Activated naive CD8-positive, alpha-beta T cell treated with anti-CD3 and anti-CD28 coated beads for 36 hours (primary cell): ENCODE measurements around the gene IL9. TPM values are rescaled to one million over a fixed set of nuclear protein-coding genes. Genes with fewer than 3 reads are reported as not detected.

Experiments
- DNase-seq: peaks from one replicate; pipeline ENCODE4 v3.0.0; 2021
- H3K27ac Mint-ChIP-seq: one replicate; pipeline ENCODE4 v1.8.0; 2022; ENCODE audit warnings: mild to moderate bottlenecking, moderate library complexity, mixed read lengths
- H3K27me3 Mint-ChIP-seq: one replicate; pipeline ENCODE4 v1.8.0; 2022; ENCODE audit warnings: mild to moderate bottlenecking, mixed read lengths
- H3K36me3 Mint-ChIP-seq: one replicate; pipeline ENCODE4 v1.8.0; 2021; ENCODE audit warnings: mild to moderate bottlenecking, mixed read lengths
- H3K4me1 Mint-ChIP-seq: one replicate; pipeline ENCODE4 v1.8.0; 2021; ENCODE audit warnings: mixed read lengths
- H3K4me3 Mint-ChIP-seq: one replicate; pipeline ENCODE4 v1.8.0; 2022; ENCODE audit warnings: mild to moderate bottlenecking, moderate library complexity, mixed read lengths
- H3K9me3 Mint-ChIP-seq: one replicate; pipeline ENCODE4 v1.8.0; 2022; ENCODE audit warnings: mixed read lengths
- total RNA-seq, 2 experiments: library from RNA; stranded (reverse); gene quantifications; one replicate each; pipeline ENCODE4 v1.2.3, GENCODE V29; 2021

The IL9 gene
- total RNA-seq, 2 experiments from 2014 or later, result not detected

DNA sequence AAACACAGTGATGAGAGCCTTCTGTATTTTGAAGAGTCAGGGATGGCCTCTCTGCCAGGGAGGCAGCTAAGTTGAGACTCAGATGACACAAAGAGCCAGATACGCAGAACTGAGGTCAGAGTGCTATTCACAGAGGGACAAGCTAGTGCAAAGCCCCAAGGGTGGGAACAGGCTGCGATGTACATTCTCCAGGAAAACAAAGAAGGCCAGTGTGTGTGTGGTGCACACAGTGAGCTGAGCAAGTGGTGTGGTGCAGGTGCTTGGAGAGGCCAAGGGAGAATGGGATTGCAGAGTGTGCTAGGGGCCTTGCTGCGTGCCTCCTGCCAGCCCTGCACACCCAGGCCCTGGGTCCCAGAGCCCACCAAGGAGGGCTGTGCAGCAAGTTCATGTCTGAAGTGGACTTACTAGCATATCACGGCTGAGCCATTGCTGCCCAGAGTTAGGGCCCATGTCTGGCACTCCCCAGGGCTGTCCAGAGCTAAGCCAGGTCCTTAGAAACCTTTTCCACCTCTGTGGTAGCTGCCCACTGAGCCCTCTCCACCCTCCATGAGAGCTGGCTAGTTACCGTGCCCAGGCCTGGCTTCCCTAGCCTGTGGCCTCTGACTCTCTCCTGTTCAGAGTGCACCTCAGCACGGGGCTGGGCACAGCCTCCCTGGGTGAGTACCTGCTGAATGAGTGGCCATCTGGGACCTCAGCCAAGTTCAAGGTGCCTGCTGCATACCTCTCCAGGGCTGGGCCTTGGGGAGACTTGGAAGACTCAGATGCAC is 51.9 kb downstream of the IL9 start:
- no peak for DNase-seq
- Mint-ChIP-seq H3K27me3 (peaks cover 3% of the 10 kb centered on the region), H3K36me3 (no peaks in the 10 kb centered on the region), H3K27ac (no peak overlapping the region), H3K4me1 (no peaks in the 10 kb centered on the region), H3K4me3 (no peak overlapping the region), H3K9me3 (peaks cover 2% of the 10 kb centered on the region)

DNA sequence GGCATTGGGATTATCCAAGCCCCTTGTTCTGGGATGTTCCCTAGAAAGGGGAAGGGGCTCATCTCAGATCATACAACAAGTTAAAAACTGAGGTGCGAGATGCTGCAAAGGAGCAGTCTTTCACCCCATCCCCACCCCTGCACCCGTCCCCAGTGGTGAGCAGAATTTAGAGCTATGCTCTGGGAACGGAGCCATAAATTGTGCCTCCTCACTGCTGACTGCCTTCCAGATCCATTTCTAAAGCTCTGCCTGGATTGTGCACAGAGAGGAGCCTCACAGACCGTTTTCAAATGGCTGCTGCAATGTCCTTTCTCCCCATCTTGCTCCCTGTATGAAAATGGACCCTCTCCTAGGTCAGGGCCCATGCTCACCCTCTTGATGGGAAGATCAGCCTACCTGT is 52.9 kb downstream of the IL9 start:
- no peak overlapping the region for H3K27ac Mint-ChIP-seq
- peaks cover 3% of the 10 kb centered on the region for H3K27me3 Mint-ChIP-seq
- no peaks in the 10 kb centered on the region for H3K36me3 Mint-ChIP-seq
- H3K4me3 Mint-ChIP-seq, result no peak overlapping the region
- H3K4me1 Mint-ChIP-seq, result no peaks in the 10 kb centered on the region
- DNase-seq, result no peak
- peaks cover 2% of the 10 kb centered on the region for H3K9me3 Mint-ChIP-seq

Other genes starting within 250 kb of the IL9 start
- gene SLC25A48, start 61.2 kb downstream of the IL9 start, total RNA-seq, result not detected
- gene LECT2, start 59.1 kb upstream of the IL9 start, total RNA-seq, result not detected
- not detected for gene TGFBI, start 133.1 kb upstream of the IL9 start, total RNA-seq
- gene SMAD5, start 237.0 kb upstream of the IL9 start, total RNA-seq, result 10 to 100 TPM; 10.1 to 10.4 TPM